Aorta (tissue), 5 donors: ENCODE measurements around the gene CCDC70. TPM values are rescaled to one million over a fixed set of nuclear protein-coding genes. Genes with fewer than 3 reads are reported as not detected.

Experiments
- ATAC-seq: fragments of 200-7000 bp; cut with Tn5 transposase; one replicate; pipeline ENCODE4 v1.9.1; 2022; ENCODE audit warnings: moderate library complexity; ENCODE audit not compliant: low FRiP score
- DNase-seq, 2 donors: peaks; one replicate each; pipeline ENCODE4 v3.0.0-alpha.2; 2020
- H3K27ac ChIP-seq, 2 donors: one replicate each; pipeline ENCODE4 v1.5.1; 2013; ENCODE audit warnings: low read length in 2 of 2, mild to moderate bottlenecking in 2 of 2, moderate library complexity in 2 of 2, control low read depth in 1 of 2, inconsistent platforms in 1 of 2, low read depth in 1 of 2
- H3K27me3 ChIP-seq, 2 donors: one replicate each; pipeline ENCODE4 v1.6.1; 2013; ENCODE audit warnings: control low read depth in 1 of 2, low read length in 1 of 2, mild to moderate bottlenecking in 1 of 2, moderate library complexity in 1 of 2; ENCODE audit not compliant: insufficient read depth in 2 of 2, control insufficient read depth in 1 of 2
- H3K36me3 ChIP-seq, 2 donors: one replicate each; pipeline ENCODE4 v1.6.1; 2013; ENCODE audit warnings: control low read depth in 1 of 2, low read length in 1 of 2, mild to moderate bottlenecking in 1 of 2; ENCODE audit not compliant: insufficient read depth in 2 of 2, control insufficient read depth in 1 of 2
- H3K4me1 ChIP-seq, 2 donors: one replicate each; pipeline ENCODE4 v1.6.1; 2013; ENCODE audit warnings: low read length in 2 of 2, control low read depth in 1 of 2, mild to moderate bottlenecking in 1 of 2, moderate library complexity in 1 of 2; ENCODE audit not compliant: insufficient read depth in 2 of 2, control insufficient read depth in 1 of 2
- H3K4me3 ChIP-seq, 2 donors: one replicate each; pipeline ENCODE4 v1.5.1; 2013; ENCODE audit warnings: low read length in 2 of 2, control low read depth in 1 of 2, mild to moderate bottlenecking in 1 of 2
- H3K9me3 ChIP-seq: one replicate; pipeline ENCODE4 v1.6.1; 2013; ENCODE audit warnings: mild to moderate bottlenecking, low read length; ENCODE audit not compliant: control insufficient read depth
- WGBS, 2 donors: extraction: QIAGEN DNeasy Blood & Tissue Kit; methylation state at CpG; one replicate each; pipeline ENCODE4 v1.1.7; 2013; 5-methylcytosine and 5-hydroxymethylcytosine counted together
- intact Hi-C, 2 donors: fragments of 100-400 bp; cut with DNase I; formaldehyde crosslinking; loops; one replicate each; pipeline versions ENCODE4 v1.14.2 to v1.15.0; 2022
- long read RNA-seq, 2 donors: library from polyadenylated mRNA; unstranded; transcript quantifications; one replicate each; pipeline ENCODE4 v2.0.0, GENCODE V29; 2020 to 2021
- polyA plus RNA-seq, 2 donors: library from polyadenylated mRNA; stranded (reverse); fragments of 200-250 nt; gene quantifications; one replicate each; pipeline ENCODE4 v1.2.3, GENCODE V29; 2013
- total RNA-seq, 2 donors: library from RNA; stranded (reverse); fragmentation: NEBNext Ultra II Directional; extraction: Animal tissue kit (Norgen Biotek cat#: 25700); gene quantifications; one replicate each; pipeline ENCODE4 v1.2.1, GENCODE V29; 2021
- donor health status: healthy with polysubstance abuse.
- donor health status: Bipolar disorder and iron deficiency.
- donor health status: DM: no; HTN: no; CAD: no.
- donor health status: DM: no; HTN: no; CAD: no.
- donor health status: DM: yes; HTN: yes; CAD: no.

Gene CCDC70
- not detected for total RNA-seq
- not detected for polyA plus RNA-seq
- long read RNA-seq, donor 1 = 0 reads
- long read RNA-seq, donor 2 = 0 reads

- 87 to 90% methylated on average over 5 of the region's 5 CpGs for WGBS, 2 donors
- no peaks in the 10 kb centered on the region for H3K9me3 ChIP-seq
- H3K27me3 ChIP-seq = no peaks in the 10 kb centered on the region
- intact Hi-C loops = no loop called here
- no peaks in the 10 kb centered on the region for H3K36me3 ChIP-seq
- DNase-seq = no peak
- ATAC-seq = no peak
- H3K27ac ChIP-seq = no peak within 1 kb of the TSS
- no peaks in the 10 kb centered on the region for H3K4me1 ChIP-seq
- no peak within 1 kb of the TSS for H3K4me3 ChIP-seq
Measured at GRCh38 chr13:51861723-51862300, at the start of gene CCDC70. Gene CCDC70 (plus strand): TSS chr13:51861969. CDS start chr13:51865412, 3,443 bp downstream.

- Histone ChIP-seq H3K36me3 (no peaks in the 10 kb centered on the region), H3K27me3 (no peaks in the 10 kb centered on the region), H3K4me1 (no peaks in the 10 kb centered on the region), H3K9me3 (no peaks in the 10 kb centered on the region), H3K4me3 (no peak overlapping the region), H3K27ac (no peak overlapping the region)
- WGBS, 2 donors = 98% methylated on average over 2 of the region's 2 CpGs
- intact Hi-C loops = loop anchor here in 1 of 2 donors (10.0 kb wide), 2 partner anchors 201 to 381 kb away; partner anchors contain the start of genes ALG11 and ATP7B
- ATAC-seq (no peak), DNase-seq (no peak)
Measured at GRCh38 chr13:51814071-51814470, 47.7 kb upstream of the CCDC70 start.

- peak; percentile 78 for ATAC-seq
- H3K4me1 ChIP-seq = no peaks in the 10 kb centered on the region
- H3K27me3 ChIP-seq = no peaks in the 10 kb centered on the region
- WGBS, 2 donors = 24 to 26% methylated on average over 13 of the region's 13 CpGs
- intact Hi-C loops = loop anchor here (5.0 to 10.0 kb wide), 3 partner anchors 200 to 380 kb away; partner anchors contain the start of genes NEK5 (in 2 of the 2), ALG11 (in 1 of the 2) and ATP7B (in 1 of the 2)
- no peaks in the 10 kb centered on the region for H3K9me3 ChIP-seq
- H3K4me3 ChIP-seq = no peak overlapping the region
- H3K36me3 ChIP-seq = no peaks in the 10 kb centered on the region
- DNase-seq = peak in 1 of 2 donors; percentile 68
- no peak overlapping the region for H3K27ac ChIP-seq
Measured at GRCh38 chr13:51814825-51815650, 46.7 kb upstream of the CCDC70 start.

- no peak for ATAC-seq
- WGBS, 2 donors = 91 to 93% methylated on average over 11 of the region's 11 CpGs
- intact Hi-C loops = loop anchor here (5.0 to 10.0 kb wide), 3 partner anchors 199 to 379 kb away; partner anchors contain the start of genes NEK5 (in 2 of the 2), ALG11 (in 1 of the 2) and ATP7B (in 1 of the 2)
Measured at GRCh38 chr13:51815848-51816247, 45.9 kb upstream of the CCDC70 start.

GRCh38 chr13:51816604-51817249 is 45.0 kb upstream of the CCDC70 start:
- H3K27ac ChIP-seq = no peak overlapping the region
- H3K9me3 ChIP-seq = no peaks in the 10 kb centered on the region
- WGBS, 2 donors = 89 to 91% methylated on average over 19 of the region's 19 CpGs
- no peaks in the 10 kb centered on the region for H3K36me3 ChIP-seq
- no peaks in the 10 kb centered on the region for H3K27me3 ChIP-seq
- H3K4me3 ChIP-seq = no peak overlapping the region
- DNase-seq (no peak), ATAC-seq (no peak)
- intact Hi-C loops = loop anchor here (5.0 to 10.0 kb wide), 3 partner anchors 198 to 378 kb away; partner anchors contain the start of genes NEK5 (in 2 of the 2), ALG11 (in 1 of the 2) and ATP7B (in 1 of the 2)
- H3K4me1 ChIP-seq = no peaks in the 10 kb centered on the region

More at GRCh38 chr13:51815848-51816247, 45.9 kb upstream of the CCDC70 start:
- H3K4me1 ChIP-seq = no peaks in the 10 kb centered on the region
- H3K36me3 ChIP-seq = no peaks in the 10 kb centered on the region
- no peaks in the 10 kb centered on the region for H3K9me3 ChIP-seq
- H3K27ac ChIP-seq = no peak overlapping the region
- no peak for DNase-seq
- no peaks in the 10 kb centered on the region for H3K27me3 ChIP-seq
- H3K4me3 ChIP-seq = no peak overlapping the region

- WGBS, 2 donors = 91 to 94% methylated on average over 8 of the region's 8 CpGs
- Histone ChIP-seq H3K4me1 (no peaks in the 10 kb centered on the region), H3K4me3 (no peak overlapping the region), H3K36me3 (no peaks in the 10 kb centered on the region), H3K9me3 (no peaks in the 10 kb centered on the region), H3K27ac (no peak overlapping the region), H3K27me3 (no peaks in the 10 kb centered on the region)
- DNase-seq = no peak
- intact Hi-C loops = loop anchor here (5.0 to 10.0 kb wide), 3 partner anchors 197 to 377 kb away; partner anchors contain the start of genes NEK5 (in 2 of the 2), ALG11 (in 1 of the 2) and ATP7B (in 1 of the 2)
- no peak for ATAC-seq
Measured at GRCh38 chr13:51817717-51818116, 44.1 kb upstream of the CCDC70 start.

GRCh38 chr13:51818276-51818675 is 43.5 kb upstream of the CCDC70 start:
- DNase-seq = no peak
- 88 to 92% methylated on average over 4 of the region's 4 CpGs for WGBS, 2 donors
- no peak for ATAC-seq
- Histone ChIP-seq H3K4me1 (no peaks in the 10 kb centered on the region), H3K36me3 (no peaks in the 10 kb centered on the region), H3K27me3 (no peaks in the 10 kb centered on the region), H3K27ac (no peak overlapping the region), H3K9me3 (no peaks in the 10 kb centered on the region), H3K4me3 (no peak overlapping the region)
- intact Hi-C loops = loop anchor here (5.0 to 10.0 kb wide), 3 partner anchors 197 to 377 kb away; partner anchors contain the start of genes NEK5 (in 2 of the 2), ALG11 (in 1 of the 2) and ATP7B (in 1 of the 2)
